ENCODE data around the gene OR10G3. TPM values are rescaled to one million over a fixed set of nuclear protein-coding genes. Genes with fewer than 3 reads are reported as not detected.

Gene OR10G3
- total RNA-seq, 1 experiment from 2014 or later, result not detected

DNA sequence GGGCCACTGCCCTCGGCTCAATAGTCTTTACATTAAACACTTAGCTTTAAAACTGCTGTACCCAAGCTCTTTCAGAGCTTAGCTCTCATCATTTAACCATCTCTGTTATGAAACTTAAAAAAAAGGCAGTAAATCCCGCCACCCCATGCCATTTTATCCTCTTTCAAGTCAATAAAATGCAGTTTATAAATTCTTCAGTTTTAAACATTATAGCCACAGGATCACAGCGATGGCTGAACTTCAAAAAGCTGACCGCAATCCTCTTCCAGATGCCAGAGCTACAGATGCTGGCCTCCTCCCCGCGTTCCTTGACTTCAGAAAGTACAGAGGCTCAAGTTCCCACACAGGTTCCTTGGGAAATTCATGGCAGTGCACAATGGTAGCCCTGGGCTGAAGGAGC, 4.2 kb downstream of the OR10G3 start:
- H3K9me3 Mint-ChIP-seq (ENCODE audit: unreplicated experiment), result no peaks in the 10 kb centered on the region
- H3K27me3 Mint-ChIP-seq (ENCODE audit: insufficient read depth, unreplicated experiment), result peaks cover 9% of the 10 kb centered on the region
- no peak for DNase-seq
- Histone ChIP-seq H3K36me3 (ENCODE audit: control insufficient read depth, insufficient read depth, low read length) (no peaks in the 10 kb centered on the region), H3K4me1 (no peaks in the 10 kb centered on the region), H3K4me3 (ENCODE audit: low read depth, low read length) (no peak overlapping the region), H3K27me3 (replicated peaks; ENCODE audit: control insufficient read depth, insufficient read depth, low read length) (no peaks in the 10 kb centered on the region), H3K9me3 (0 out of 2 replicates have a peak, but pooled peaks cover 5% of the 10 kb centered on the region)
- no peak overlapping the region for H3K4me3 Mint-ChIP-seq (ENCODE audit: unreplicated experiment)
- no TSS peak for BruUV-seq (replicated peaks)
- no peak for TF ChIP-seq CTCF (IDR thresholded peaks at IDR 0.05; ENCODE audit: insufficient read depth in 1 of 2, low read depth in 1 of 2, low read length in 1 of 2, severe bottlenecking in 1 of 2, unreplicated experiment in 1 of 2)
- no peaks in the 10 kb centered on the region for H3K36me3 Mint-ChIP-seq (ENCODE audit: insufficient read depth, unreplicated experiment)
- intact Hi-C loops (cut with micrococcal nuclease; ENCODE audit: unreplicated experiment), result no loop called here
- H3K27ac Mint-ChIP-seq (ENCODE audit: unreplicated experiment), result no peak overlapping the region
- ChIA-PET CTCF (no interaction called here), POLR2A (no interaction called here)
- H3K4me1 Mint-ChIP-seq (ENCODE audit: low read depth, unreplicated experiment), result no peaks in the 10 kb centered on the region

GRCh38 chr14:21572604-21573003, 7.3 kb downstream of the OR10G3 start:
- no TSS peak for BruUV-seq (replicated peaks)
- no peak for TF ChIP-seq CTCF (IDR thresholded peaks at IDR 0.05; ENCODE audit: insufficient read depth in 1 of 2, low read depth in 1 of 2, low read length in 1 of 2, severe bottlenecking in 1 of 2, unreplicated experiment in 1 of 2)
- H3K27me3 ChIP-seq (replicated peaks; ENCODE audit: control insufficient read depth, insufficient read depth, low read length), result no peaks in the 10 kb centered on the region
- DNase-seq, result no peak
- H3K36me3 ChIP-seq (ENCODE audit: control insufficient read depth, insufficient read depth, low read length), result no peaks in the 10 kb centered on the region
- ChIA-PET CTCF (no interaction called here), POLR2A (no interaction called here)
- Mint-ChIP-seq H3K4me1 (ENCODE audit: low read depth, unreplicated experiment) (no peaks in the 10 kb centered on the region), H3K36me3 (ENCODE audit: insufficient read depth, unreplicated experiment) (peaks cover 3% of the 10 kb centered on the region), H3K4me3 (ENCODE audit: unreplicated experiment) (no peak overlapping the region), H3K9me3 (ENCODE audit: unreplicated experiment) (no peaks in the 10 kb centered on the region), H3K27ac (ENCODE audit: unreplicated experiment) (no peak overlapping the region), H3K27me3 (ENCODE audit: insufficient read depth, unreplicated experiment) (peaks cover 2% of the 10 kb centered on the region)
- intact Hi-C loops (cut with micrococcal nuclease; ENCODE audit: unreplicated experiment), result no loop called here
- H3K4me1 ChIP-seq, result no peaks in the 10 kb centered on the region
- 0 out of 2 replicates have a peak, but pooled peaks cover 5% of the 10 kb centered on the region for H3K9me3 ChIP-seq
- no peak overlapping the region for H3K4me3 ChIP-seq (ENCODE audit: low read depth, low read length)

- POLR2A ChIA-PET, result no interaction called here
Measured at GRCh38 chr14:21558703-21559170, 21.1 kb downstream of the OR10G3 start.

More at GRCh38 chr14:21558703-21559170, 21.1 kb downstream of the OR10G3 start:
- Mint-ChIP-seq H3K27ac (ENCODE audit: unreplicated experiment) (peak overlapping the region; percentile 98), H3K27me3 (ENCODE audit: insufficient read depth, unreplicated experiment) (no peaks in the 10 kb centered on the region), H3K4me1 (ENCODE audit: low read depth, unreplicated experiment) (peaks cover 14% of the 10 kb centered on the region), H3K36me3 (ENCODE audit: insufficient read depth, unreplicated experiment) (peaks cover 6% of the 10 kb centered on the region), H3K9me3 (ENCODE audit: unreplicated experiment) (no peaks in the 10 kb centered on the region), H3K4me3 (ENCODE audit: unreplicated experiment) (peak overlapping the region; percentile 74)
- Histone ChIP-seq H3K9me3 (no peaks in the 10 kb centered on the region), H3K27me3 (replicated peaks; ENCODE audit: control insufficient read depth, insufficient read depth, low read length) (no peaks in the 10 kb centered on the region), H3K36me3 (ENCODE audit: control insufficient read depth, insufficient read depth, low read length) (no peaks in the 10 kb centered on the region), H3K4me1 (peaks cover 15% of the 10 kb centered on the region; the same call in 1 of the 2 replicates), H3K4me3 (ENCODE audit: low read depth, low read length) (no peak overlapping the region)
- CTCF ChIA-PET, result interaction anchor here (0.9 to 1.7 kb wide), 2 partner anchors 60 to 121 kb away, joined by 3 to 7 read pairs; no protein-coding TSS in a partner anchor
- intact Hi-C loops (cut with micrococcal nuclease; ENCODE audit: unreplicated experiment), result no loop called here
- no TSS peak for BruUV-seq (replicated peaks)
- TF ChIP-seq CTCF (IDR thresholded peaks at IDR 0.05; ENCODE audit: insufficient read depth in 1 of 2, low read depth in 1 of 2, low read length in 1 of 2, severe bottlenecking in 1 of 2, unreplicated experiment in 1 of 2), result no peak
- no peak for DNase-seq
